Germinal center (tissue), 1 donor: ENCODE measurements around the gene RXFP1.

Experiments used
- DNase-seq: peaks from one replicate; pipeline ENCODE4 v3.0.0; 2012; ENCODE audit warnings: mixed read lengths, low spot score

Gene RXFP1

DNA sequence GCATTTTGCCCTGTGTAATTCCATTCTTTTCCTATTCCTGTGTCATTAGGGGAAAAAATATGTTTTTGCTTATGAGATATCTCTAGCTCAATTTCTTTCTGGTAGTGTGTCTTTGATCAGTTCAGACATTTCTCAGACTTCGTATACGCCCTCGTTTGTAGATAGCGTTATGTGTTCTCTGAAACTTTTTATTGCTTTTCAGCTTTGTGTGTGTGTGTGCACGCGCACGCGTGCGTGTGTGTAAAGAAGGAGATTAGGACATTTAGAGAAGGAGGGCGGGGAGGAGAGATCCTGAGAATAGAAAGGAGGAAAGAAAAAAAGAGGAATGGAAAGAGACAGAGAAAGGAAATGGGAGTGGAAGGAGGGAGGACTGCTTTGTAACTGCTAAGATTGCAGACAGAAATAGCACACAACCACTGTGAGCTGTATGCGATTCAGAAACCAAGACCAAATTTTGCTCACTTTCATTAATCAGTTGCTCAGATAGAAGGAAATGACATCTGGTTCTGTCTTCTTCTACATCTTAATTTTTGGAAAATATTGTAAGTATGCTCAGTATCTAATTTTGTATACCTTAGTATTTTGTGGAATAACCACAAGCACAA, at the start of gene RXFP1:
Gene RXFP1 (plus strand): TSS at position 399 of the 605 bp plus-strand sequence. CDS start 95 bp downstream, at position 494.
- no peak for DNase-seq

DNA sequence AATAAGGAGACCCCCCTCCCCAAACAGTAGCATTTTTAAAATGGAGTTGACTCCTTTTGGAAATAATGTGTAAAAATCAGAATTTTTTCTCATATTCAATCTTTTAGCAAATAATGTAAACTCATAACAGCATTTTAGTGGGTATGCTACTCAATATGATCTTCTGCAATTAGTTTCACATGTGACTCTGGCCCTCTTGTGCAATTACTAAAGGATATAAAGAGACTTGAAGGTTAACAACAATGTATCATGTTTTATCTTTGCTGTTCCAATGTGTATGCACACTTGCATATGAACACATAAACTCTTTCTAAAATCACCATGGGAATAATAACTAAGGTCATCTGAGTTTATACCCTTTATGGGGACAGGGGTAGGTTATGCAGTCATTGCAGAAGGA, 39.9 kb upstream of the RXFP1 start:
- DNase-seq, result no peak

DNA sequence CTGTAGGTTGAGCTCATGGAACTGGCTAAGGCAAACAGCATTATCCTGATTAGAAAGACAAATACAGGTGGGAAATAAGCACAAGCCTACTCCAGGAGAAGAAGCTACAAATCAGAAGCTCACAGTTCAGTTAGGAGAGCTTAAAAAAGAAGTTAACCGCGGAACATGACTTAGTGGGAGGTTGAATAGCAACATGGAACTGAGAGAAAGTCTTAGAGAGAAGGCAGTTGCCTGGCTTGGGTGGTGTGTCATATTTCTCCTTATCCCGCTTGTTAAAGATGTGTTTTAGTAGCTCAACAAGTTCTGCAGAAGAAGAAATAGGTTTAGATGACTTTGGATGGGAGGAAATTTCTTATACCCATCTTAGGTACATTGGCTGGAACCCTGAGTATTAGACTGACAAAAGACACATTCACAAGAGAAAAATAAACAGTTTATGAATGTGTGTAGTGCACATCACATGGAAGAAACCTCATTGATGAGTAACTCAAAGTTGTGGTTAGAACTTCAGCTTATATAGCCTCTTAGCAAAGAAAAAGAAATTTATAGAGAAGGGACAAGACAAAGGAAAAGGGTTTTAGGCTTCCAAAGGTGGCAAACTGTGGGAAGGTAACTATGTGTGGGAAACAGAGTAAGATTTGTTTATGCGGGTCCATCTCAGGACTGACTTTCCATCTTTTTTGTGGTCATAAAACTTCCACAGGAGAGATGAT, 37.4 kb upstream of the RXFP1 start:
- DNase-seq, result no peak

DNA sequence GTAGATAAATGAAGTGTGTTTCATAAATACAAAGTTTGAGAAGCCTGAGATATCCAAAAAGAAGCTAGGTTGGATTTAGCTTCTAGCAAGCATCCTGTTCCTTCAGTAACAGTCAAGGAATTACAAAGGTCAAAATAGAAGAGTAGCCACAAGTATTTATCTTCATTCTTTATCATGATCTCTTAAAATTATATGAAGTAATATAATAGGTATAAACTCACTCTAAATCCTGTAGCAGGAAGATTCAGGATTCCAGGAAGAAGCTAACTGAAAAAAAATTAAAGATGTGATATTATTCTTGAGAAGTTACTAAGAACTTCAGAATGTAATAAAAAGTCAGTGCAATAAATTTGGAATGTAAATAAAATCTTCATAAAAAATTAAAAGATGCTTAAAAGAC, 31.1 kb upstream of the RXFP1 start:
- no peak for DNase-seq

DNA sequence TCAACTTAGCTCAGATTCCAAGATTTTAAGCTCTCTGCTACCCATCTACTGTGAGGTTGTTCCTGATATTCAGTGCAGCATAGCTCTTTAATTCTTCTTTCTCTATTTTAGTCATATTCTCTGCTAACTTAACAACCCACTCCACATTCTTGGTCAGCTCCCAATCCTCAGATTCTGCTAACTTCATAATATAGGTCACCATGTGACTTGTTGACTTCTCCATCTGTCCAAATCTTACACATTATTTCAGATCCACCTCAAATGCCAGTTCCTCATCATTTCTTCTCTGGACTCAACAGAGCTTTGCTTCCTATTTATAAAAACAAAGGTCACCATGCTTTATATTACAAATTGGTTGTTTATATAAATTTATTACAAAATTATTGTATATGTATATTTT, 29.3 kb upstream of the RXFP1 start:
- no peak for DNase-seq

DNA sequence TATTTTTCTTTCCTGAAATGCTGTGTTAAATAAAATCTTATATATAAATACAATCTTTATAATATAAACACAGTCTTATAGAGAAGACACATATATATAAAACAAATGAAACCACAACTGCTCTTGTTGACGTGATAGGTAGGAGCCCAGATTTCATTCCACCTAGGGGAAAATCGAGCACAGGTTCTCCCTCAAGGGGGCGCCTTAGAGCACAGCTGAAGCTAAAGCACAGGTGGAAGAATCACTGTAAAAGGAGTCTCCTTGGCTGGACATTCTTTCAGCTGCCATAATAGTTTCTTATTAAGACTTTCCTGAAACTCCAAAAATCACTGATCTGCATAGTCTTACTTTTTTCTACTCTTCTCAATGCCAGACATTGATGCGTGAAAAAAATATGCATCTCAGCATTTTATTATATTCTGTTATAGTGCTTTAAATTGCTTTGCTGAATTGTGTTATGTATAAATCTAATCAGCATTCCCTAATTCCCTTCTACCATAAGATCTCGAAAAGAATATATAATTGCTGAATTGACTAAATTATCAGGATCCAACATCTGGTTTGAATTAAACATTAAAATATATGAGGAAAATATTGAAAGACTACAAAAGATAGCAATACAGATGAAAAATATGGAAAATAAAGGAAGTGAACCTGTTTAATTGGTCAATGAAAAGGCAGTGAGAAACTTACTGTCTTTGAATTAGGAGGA, 25.5 kb upstream of the RXFP1 start:
- peak; percentile 5 for DNase-seq

DNA sequence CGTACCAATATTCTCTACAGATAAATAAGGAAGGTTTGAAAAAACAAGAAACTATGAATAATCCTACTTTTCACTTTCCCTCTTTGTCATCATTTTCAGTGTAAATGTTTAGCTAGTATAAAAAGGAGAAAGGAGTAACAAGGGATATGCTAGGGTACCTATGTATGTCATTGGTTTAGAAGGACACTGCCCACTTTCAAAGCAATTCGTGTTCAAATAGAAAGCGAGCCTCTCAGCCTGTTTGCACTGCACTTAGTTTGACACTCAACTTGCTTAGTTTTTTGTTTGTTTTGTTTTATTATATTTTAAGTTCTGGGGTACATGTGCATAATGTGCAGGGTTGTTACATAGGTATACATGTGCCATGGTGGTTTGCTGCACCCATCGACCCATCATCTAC, 21.6 kb upstream of the RXFP1 start:
- DNase-seq, result no peak

DNA sequence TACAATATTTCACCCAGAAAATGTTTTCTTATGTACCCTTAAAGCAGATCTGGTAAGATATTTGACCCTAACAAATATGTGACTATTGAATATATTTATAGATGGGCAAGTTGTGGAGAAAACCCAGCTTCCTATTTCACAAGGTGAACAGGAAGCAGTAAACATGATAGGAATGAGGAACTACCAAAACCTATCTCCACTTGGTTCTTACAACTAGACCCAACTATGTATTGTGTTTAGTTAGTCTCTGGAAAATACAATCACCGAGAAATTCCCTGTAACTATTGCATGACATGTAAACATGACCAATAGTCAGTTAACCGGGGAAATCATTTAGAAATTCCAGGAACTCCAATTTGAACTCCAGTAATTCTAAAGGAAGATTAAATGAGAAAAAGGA, 8.4 kb upstream of the RXFP1 start:
- no peak for DNase-seq

DNA sequence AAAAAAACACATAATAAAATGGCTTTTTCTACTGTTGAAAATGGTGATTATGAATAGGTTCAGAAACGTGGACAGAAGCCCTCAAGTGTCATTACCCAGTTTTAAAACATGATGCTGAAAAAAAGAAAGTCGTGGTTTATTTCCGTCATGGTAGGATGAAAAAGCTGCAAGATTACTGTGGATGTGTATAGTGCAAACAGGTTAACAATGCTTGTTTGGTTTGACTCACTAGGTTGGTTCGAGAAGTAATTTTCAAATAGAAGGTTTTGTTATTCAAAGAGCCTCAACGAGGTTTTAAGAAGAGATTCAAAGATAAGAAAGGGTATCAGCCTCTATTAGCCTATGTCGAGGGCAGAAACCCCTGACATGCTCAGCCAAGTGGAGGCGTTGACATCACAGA, 2.5 kb upstream of the RXFP1 start:
- DNase-seq, result no peak

DNA sequence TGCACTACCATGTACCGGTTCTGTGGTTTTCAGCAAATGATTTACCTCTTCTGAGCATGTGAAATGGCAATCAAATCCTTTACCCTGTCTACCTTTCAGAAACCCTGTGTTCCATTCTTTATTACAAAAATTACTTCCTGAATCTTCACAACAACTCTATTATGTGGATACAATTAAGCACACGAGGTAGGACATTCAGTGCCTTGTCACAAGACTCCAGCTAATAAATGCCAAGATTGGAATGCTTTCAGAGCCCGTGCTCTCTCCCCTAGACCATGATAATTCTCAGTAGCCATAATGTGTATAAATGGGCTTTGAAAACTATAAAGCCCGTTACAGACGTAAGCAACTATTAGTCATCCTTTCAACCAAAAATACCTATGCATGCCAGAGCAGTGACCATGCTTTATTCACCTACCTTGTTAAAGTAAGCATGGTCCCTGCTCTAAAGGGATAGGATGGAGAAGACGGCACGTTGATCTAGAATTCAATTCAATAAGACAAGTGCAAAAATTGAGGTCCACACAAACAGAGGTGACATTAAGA, 2.4 kb downstream of the RXFP1 start:
- no peak for DNase-seq

DNA sequence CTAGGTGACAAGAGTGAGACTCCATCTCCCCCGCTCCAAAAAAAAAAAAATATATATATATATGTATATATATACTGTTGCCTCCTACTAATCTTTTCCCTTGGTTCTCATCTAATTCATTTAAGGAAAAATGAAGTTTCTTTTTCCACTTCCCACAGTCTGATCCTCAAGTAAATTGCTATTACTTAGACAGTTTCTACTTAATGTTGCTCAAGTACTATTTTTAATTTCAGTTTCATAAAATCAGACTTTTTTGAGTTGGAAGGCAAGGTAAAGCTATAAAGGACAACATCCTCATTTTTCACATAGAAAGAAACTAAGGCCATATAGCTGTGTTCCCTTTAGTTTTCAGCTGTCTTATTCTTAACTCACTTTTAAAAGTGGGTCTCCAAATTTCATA, 5.8 kb downstream of the RXFP1 start:
- no peak for DNase-seq

DNA sequence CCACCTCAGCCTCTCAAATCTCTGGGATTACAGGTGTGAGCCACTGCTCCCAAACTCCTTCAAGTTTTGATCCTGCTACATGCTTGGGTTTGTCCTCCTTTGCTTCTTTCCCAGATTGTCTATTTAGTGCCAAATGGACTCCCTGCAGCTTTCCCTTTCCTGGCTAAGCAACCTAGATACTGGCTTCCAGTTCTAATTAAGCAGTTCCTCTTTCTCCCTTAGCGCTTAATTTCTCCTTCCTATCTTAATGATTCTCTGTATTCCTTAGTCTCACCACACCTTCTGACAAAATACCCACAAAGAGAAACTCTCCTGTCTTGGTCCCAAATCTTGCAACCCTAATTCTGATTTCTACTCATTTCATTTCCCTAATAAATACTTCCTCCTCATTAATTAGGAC, 7.8 kb downstream of the RXFP1 start:
- DNase-seq, result no peak

DNA sequence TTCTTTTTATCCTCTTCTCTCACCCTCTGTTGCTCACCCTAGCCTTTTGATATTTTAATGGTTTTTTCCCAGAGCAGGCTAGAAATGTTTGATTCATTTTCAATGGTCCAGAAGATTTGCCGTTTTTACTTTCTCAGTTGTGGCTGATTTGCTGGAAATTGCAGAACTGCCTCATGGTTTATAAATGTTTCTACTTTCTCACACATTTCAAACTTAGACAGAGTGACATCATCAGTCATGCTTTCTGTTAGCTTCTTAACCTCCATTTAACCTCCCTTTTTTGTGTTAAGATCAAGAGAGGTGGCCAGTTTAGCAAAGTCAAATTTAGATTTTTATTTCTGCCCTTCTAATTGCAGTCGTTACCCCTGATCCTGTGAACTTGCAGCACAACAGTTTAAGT, 8.7 kb downstream of the RXFP1 start:
- DNase-seq, result no peak

DNA sequence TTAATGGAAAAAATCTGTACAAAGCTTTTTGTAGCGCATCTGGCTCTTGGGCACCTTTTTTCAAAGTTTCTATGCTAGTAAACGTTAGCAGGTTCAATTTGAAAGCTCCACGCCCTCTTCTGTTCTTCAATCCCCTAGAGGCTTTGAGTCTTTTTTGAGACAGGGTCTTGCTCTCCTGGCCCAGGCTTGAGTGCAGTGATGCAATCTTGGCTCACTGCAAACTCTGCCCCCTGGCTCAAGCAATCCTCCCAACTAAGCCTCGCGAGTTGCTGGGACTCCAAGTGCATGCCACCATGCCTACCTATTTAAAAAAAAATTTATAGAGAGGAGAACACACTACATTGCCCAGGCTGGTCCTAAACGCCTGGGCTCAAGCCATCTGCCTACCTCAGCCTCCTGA, 9.2 kb downstream of the RXFP1 start:
- DNase-seq, result no peak

DNA sequence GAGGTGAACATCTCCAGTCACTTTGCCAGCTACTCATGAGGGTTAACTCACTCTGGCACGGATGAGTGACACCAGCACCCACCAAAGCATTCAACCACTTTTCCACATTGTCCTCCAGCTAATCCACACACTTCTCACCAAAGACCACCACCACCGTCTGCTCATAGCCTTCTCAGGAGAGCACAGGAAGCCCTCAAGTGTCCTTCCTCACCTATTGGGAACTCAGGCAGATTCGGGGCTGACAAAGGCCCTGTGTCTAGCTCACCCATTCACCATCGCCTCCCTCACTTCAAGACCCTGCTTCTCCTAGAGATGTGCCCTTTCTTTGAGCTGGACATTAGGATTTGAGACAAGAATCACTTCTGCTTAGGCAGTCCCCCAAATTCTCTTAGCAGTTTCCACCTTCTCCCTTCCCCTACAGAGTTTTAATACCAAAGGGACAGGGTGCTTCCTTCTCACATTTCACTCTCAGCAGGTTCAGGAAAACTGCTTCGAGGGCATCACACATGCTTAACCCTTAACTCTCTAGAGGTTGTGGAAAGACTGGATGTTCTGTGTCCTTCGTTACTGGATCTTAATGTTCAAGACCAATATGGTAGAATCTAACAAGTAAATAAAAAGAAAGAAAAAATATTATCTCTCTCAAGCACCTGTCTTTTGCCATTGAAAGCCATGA, 11.0 kb downstream of the RXFP1 start:
- no peak for DNase-seq

DNA sequence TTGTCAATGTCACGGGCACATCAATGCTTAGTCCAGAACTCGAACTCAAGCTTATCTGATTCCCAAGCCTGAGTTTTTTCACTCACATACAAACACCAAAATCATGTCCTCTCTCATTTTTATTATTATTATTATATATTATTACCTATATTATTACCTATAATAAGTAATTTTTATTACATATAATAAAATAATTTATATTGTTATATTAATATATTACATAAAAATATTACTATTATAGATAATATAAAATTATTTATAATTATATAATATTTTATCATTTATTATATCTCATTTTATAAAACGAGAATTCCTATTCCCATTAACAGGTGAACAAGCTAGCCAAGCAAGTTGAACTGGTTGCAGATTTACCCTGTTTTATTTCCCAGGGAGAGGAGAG, 13.0 kb downstream of the RXFP1 start:
- no peak for DNase-seq

DNA sequence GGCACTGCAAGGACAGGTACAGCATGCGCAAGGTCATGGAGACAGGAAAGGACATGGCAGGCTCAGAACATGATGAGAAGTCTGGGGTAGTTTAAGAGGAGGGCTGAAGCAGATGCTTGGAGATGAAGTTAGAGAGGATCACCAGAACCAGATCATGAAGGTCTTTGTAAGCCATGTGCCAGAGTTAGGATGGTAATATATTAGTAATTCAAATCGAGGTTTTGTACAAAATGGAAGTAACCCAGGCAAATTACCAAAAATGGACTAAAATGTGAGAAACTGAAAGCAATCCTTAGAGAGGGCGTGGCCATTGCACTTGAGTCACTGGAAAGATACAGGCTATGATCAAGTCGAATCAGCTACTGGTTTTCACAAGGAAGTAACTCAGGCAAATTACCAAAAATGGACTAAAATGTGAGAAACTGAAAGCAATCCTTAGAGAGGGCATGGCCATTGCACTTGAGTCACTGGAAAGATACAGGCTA, 13.5 kb downstream of the RXFP1 start:
- no peak for DNase-seq

DNA sequence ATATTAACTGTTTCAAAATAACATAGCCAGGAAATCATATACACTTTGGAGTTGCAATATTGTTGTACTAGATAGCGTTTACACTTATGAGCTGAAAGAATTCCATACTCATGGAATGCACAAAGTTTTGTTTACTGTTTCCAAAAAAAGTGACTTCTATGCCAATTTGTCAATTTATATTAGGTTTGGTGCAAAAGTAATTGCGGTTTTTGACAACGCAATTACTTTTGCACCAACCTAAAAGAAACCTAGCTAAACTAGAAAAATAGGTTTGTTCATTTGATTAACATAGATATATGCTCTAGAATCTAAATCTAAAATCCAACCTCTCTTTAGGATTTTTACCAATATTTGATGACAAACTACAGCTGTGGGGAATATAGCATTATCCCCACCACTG, 15.2 kb downstream of the RXFP1 start:
- DNase-seq, result no peak

DNA sequence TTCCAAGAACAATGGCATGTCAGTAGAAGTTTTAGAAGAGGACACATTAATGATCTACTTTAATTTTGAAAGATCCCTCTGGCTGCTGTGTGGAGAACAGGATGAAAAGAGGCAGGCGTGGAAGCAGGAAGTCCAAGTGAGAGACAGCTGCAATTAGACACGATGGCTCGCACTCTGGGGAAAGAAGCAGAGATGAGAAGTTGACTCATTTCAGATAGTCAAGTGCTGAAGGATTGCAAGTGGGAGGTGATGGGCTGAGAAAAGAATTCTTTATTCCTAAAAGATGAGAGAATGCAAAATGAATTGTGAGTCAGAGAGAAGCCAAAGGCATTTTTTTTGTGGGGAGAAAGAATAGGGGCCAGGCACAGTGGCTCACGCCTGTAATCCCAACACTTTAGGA, 16.5 kb downstream of the RXFP1 start:
- no peak for DNase-seq

DNA sequence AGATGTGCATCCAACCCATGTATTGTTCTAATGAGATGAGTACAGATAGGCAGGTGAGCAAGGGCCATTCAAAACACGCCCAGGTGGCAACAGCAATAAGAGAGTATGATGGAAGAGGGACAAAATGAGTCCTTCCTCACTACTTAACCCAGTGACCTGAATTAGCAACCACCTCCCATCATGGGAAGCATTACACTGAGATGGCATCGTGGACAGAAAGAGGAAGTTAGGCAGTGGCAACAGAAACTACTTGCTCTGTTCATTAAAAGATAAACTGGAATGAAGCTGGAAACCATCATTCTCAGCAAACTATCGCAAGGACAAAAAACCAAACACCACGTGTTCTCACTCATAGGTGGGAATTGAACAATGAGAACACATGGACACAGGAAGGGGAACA, 17.2 kb downstream of the RXFP1 start:
- no peak for DNase-seq

DNA sequence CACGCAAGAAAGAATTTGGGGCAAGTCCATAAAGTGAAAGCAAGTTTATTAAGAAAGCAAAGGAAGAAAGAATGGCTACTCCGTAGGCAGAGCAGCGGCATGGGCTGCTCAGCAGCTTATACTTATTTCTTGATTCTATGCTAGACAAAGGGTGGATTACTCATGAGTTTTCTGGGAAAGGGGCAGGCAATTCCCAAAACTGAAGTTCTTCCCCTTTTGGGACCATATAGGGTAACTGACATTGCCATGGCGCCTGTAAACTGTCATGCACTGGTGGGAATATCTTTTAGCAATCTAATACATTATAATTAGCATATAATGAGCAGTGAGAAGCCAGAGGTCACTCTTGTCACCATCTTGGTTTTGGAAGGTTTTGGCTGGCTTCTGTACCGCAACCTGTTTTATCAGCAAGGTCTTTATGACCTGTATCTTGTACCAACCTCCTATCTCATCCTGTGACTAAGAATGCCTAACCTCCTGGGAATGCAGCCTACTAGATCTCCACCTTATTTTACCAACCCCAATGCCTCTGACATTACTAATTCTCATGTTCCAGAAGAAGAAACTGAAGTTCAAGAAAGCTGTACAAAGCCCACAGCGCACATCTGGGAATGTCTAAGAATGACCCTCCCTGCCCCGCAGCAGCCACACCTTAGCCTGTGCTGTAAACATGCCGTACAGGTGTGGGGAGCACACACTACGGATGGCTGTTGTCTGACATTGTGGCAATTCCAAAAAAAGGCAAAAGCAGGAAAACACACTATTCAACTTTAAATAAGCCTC, 18.6 kb downstream of the RXFP1 start:
- no peak for DNase-seq

DNA sequence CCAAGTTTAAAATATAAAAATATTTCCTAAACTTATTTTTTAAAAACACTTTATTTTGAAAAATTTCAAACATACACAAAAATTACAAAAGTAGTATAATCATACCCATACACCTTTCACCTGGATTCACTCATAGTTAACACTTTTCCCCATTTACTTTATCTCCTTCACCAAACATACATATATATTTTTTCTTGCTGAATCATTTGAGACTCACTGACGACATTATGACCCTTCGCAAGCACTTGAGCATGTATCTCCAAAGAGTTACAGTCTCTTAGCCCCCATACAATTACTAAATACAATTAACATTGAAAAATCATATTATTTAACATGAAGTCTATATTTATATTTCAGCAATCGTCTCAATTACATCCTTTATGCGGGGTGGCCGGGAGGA, 19.8 kb downstream of the RXFP1 start:
- DNase-seq, result no peak
